Kasumi-1 (cell line): ENCODE results near the gene VARS2.

ENCODE experiments used
- DNase-seq, 2 experiments: peaks; one replicate each; lab custom pipeline; 2025; lab: John Stamatoyannopoulos, UW

VARS2 gene

DNA sequence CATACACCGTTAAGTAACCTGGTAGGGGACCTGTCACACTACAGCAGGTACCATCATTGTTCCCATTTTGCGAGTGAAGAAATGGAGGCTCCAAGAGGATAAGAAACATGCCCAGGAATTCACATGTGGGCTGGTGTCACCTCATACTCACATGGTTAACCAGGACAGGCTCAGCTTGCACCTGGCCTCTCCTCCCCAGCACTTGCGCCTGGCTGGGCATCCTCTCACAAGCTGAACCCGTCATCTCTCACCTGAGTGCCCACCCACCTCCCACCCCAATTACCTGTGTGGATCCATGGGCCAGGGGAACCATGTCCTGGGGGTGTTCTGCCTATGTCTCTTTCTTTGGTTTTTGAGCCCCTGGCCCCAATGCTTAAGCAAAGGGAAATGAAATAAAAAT, 16.5 kb downstream of the VARS2 start:
- no peak for DNase-seq

GRCh38 chr6:30931272-30931671, 17.2 kb downstream of the VARS2 start:
- DNase-seq = no peak

GRCh38 chr6:30931969-30932645, 18.1 kb downstream of the VARS2 start, which contains the start of gene SFTA2:
SFTA2 (minus strand) TSS chr6:30932170; CDS start chr6:30932096, 74 bp downstream.
- DNase-seq = no peak

DNA sequence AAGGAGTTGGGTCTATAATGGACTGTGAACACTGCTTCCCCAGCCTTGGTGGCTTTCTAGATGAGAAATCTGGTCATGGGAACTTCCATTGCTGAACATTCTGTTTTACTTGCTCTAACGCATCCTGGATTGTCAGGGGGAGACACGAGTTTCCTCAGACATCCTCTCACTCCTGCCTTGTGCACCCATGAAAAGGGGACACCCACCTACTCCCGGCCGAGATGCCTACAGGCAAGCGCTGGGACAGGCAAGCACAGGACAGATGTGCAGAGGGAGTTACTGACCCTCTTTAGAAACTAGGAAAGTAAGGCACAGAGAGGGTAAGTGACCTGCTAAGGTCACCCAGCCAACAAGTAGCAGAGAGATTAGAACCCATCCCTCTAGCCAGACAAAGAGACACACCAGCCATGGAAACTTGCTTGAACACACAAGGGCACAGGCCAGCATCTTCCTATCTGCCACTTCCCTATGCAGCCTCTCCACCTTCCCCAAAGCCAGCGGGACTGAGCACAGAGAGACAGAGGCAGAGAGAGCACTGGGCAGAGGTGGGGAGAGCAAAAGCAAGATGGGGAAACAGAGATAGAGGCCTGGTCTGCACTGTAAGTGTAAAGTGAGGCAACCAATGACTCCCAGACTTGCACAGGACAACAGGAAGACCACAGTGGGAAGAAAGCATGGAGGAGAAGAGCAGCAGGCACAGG, 18.8 kb downstream of the VARS2 start:
- DNase-seq = no peak

DNA sequence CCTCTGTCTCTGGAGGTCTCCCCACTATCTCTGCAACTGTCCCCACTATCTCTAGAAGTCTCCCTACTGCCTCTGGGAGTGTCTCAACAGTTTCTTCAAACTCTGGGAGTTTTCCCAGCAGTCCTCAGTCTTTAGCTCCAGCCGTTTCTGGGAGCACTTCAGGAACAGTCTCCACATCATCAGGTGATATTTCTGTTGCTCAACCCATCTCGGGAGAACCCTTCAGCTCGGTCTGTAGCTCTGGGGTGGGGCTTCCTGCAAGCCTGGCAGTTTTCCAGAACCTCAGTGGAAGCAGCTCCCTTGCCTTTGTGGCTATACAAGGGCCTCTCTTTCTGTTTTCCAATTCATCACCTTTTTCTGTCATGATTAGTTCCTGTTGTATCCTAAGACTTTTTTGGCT, 21.0 kb downstream of the VARS2 start:
- DNase-seq = no peak

GRCh38 chr6:30937265-30937664, 23.2 kb downstream of the VARS2 start:
- no peak for DNase-seq

- no peak for DNase-seq
These were observed 24.7 kb downstream of the VARS2 start for GRCh38 chr6:30938730-30939129.

DNA sequence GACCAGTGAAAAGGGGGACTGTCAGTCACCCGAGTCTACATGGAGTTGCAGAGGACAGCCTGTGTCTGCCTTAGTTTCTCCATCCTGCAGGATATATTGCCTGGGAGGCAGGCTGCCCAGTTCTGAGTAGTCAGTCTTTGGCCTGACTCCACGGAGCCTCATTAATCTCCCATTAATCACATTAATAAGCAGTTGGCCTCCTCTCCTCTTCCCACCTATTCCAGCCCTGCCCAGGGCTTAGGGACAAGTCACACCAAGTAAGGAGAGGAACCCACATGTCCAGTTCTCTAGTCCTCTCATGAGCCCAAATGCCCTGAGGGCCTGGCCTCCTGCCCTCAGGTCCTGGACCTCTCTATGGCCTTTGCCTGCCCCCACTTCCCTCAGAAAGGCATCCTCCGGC, 25.4 kb downstream of the VARS2 start:
- no peak for DNase-seq

- no peak for DNase-seq
These were observed 26.4 kb downstream of the VARS2 start, which contains the start of gene MUCL3 for GRCh38 chr6:30940361-30940986. MUCL3 (plus strand) TSS chr6:30940973; CDS start chr6:30941000, 27 bp downstream.

DNA sequence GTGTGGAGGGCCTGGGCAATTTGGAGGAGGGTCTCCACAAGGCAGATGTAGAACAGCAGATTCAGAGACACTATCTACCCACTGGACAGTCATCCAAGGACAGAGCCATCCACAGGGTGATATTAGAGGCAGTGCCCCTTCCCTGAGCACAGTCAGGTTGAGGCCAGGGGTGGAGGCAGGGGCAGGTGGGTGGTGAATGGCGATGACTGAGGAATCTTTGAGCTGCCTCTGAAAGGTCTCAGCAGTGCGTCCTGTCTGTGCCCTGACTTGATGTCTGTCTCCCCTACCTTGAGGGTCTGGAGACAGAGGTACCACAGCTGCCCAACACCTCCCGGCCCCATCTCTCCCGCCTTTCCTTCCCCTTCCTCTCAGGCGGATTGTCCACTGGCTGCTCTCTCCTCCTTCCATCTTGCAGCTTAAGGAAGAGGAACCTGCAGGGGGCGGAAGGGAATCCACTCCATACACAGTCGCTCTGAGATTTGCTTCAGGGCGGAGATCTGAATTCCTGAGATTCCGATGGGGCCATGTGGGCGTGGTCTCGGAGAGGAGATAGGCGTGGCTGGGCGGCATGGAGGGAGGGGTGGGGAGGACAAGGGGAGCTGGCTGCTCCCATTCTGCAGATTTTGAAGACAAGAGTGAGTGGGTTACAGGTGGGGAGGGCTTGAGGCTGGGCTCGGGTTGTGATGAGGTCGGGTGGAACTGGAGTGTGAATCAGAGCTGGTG, 28.5 kb downstream of the VARS2 start:
- DNase-seq = no peak

GRCh38 chr6:30944051-30944450, 30.0 kb downstream of the VARS2 start:
- no peak for DNase-seq

DNA sequence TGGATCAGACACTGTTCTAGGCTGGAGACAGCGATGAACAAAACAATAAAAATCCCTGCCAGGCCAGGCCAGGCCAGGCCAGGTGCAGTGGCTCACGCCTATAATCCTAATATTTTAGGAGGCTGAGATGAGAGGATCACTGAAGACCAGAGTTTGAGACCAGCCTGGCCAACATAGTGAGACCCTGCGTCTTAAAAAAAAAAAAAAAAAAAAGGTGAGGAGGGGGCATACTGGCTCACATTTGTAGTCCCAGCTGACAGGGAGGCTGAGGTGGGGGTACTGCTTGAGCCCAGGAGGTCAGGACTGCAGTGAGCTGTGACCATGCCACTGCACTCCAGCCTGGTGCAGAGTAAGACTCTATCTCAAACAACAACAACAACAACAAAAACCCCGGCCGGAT, 31.2 kb downstream of the VARS2 start:
- DNase-seq = no peak

GRCh38 chr6:30947231-30947630, 33.2 kb downstream of the VARS2 start:
- no peak for DNase-seq

DNA sequence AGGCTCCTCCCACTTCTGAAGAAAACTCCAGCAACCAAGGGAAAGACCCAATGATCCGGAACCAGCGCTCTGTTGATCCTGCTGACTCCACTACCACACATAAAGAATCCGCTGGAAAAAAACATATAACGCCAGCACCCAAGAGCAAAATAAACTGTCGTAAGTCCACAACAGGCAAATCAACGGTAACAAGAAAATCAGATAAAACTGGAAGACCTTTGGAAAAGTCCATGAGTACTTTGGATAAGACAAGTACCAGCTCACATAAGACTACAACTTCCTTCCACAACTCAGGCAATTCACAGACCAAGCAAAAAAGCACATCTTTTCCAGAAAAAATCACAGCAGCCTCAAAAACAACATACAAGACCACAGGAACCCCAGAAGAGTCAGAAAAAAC, 34.8 kb downstream of the VARS2 start:
- DNase-seq = no peak

- no peak for DNase-seq
These were observed 38.0 kb downstream of the VARS2 start for GRCh38 chr6:30951907-30952469.

- peak in 1 of 2 experiments; percentile 22 for DNase-seq
These were observed 40.8 kb downstream of the VARS2 start for GRCh38 chr6:30954631-30955366.

DNA sequence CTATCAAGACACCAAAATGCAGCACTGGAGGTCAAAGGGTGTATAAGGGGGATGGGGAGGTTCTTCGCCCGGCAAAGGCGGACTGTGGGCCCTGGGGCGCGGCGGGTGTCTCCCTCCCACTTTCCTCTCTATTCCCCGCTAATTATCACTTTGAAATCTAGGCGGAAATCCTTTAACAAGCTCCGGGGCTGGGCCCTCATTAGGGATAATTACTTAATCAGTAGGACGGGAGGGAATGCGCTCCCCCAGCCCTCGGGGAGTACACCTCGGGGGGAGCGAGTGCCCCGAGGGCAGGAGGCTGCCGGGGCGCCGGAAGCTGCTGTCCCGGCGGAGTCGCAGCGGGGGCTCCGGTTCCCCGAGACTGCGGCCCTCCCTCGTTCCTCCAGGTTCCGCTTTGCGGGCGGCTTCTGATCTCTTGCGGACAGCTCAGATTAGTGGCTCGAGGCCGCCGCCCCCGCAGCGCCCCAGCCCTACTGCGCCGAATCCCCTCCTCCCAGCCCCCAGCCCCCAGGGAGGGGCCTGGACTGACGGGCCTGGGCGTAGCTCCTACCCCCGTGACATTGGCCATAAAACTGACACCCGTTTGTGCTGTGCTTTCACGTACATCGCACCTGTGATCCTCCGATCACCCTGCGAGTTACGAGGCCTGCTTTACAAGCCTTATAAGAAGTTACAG, 41.5 kb downstream of the VARS2 start:
- peak; percentile 46 to 54 for DNase-seq

GRCh38 chr6:30957716-30958115, 43.7 kb downstream of the VARS2 start:
- no peak for DNase-seq

GRCh38 chr6:30960907-30961673, 47.1 kb downstream of the VARS2 start:
- no peak for DNase-seq

DNA sequence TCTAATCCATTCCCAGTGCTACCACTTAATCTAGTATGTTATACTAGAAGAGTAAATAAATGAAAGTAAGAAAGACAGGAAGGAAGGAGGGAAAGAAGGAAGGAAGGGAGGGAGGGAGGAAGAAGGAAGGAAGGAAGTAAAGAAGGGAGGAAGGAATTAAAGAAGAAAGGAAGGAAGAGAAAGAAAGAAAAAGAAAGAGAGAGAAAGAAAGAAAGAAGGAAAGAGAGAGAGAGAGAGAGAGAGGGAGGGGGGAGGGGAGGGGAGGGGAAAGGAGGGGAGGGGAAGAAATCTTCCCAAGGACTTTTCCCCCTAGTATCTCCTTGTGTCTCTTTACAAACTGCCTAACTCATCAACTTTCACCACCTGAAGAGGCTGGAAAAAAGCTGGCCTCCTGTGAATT, 48.7 kb downstream of the VARS2 start:
- no peak for DNase-seq
